Measurements from ENCODE around the gene RPIA. TPM values are rescaled to one million over a fixed set of nuclear protein-coding genes. Genes with fewer than 3 reads are reported as not detected.
"Not testable (repeated sequence)": the region's sequence is repeated elsewhere in the genome, so short reads cannot be mapped to it uniquely, and the experiment has no call there.

RPIA gene
- total RNA-seq, 1 donor from 2014 or later = 67.1 TPM

DNA sequence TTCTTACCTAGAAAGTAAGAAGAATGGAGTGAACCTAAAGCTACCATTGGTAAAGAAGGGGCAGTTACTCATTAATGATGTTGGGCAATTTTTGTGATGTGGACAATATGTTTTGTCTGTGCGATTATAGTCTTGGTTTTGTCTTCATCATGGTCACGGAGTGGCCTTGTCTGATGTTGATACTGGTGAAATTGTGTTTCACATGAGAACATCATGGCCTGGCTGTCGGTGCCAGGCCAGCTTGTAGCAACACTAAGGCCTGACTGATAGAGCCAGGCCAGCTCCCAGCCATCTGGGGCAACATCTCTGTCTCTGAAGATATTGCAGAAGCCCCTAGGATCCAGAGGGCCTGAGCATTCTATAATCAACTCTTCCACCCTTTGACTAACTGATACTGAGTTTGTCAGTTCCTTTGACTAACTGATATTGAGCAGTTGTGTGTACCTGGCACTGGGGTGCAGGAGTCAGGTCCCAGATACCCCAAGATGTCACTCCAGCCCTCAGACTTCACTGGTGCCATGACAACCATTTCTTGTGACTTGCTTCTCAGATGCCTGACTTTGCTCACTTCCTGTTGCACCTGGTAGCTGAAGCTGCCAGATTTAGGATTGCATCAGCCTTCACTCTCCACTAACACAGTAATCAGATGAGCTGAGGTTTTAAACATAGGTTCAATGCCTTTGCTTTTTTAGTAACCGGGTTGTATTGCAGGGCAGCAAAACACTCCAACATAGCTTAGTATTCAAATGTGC is 62.5 kb downstream of the RPIA start:
- H3K4me3 Mint-ChIP-seq (ENCODE audit: low read depth) = no peak overlapping the region
- intact Hi-C loops (cut with micrococcal nuclease) = no loop called here
- DNase-seq (ENCODE audit: low spot score) = peak; percentile 37
- H3K36me3 Mint-ChIP-seq (ENCODE audit: low read depth) = peaks cover 77% of the 10 kb centered on the region
- peaks cover 20% of the 10 kb centered on the region for H3K4me1 Mint-ChIP-seq (ENCODE audit: low read depth)
- H3K27ac Mint-ChIP-seq = peak overlapping the region; percentile 75
- peaks cover 15% of the 10 kb centered on the region for H3K9me3 Mint-ChIP-seq
- no peaks in the 10 kb centered on the region for H3K27me3 Mint-ChIP-seq (ENCODE audit: low read depth)

DNA sequence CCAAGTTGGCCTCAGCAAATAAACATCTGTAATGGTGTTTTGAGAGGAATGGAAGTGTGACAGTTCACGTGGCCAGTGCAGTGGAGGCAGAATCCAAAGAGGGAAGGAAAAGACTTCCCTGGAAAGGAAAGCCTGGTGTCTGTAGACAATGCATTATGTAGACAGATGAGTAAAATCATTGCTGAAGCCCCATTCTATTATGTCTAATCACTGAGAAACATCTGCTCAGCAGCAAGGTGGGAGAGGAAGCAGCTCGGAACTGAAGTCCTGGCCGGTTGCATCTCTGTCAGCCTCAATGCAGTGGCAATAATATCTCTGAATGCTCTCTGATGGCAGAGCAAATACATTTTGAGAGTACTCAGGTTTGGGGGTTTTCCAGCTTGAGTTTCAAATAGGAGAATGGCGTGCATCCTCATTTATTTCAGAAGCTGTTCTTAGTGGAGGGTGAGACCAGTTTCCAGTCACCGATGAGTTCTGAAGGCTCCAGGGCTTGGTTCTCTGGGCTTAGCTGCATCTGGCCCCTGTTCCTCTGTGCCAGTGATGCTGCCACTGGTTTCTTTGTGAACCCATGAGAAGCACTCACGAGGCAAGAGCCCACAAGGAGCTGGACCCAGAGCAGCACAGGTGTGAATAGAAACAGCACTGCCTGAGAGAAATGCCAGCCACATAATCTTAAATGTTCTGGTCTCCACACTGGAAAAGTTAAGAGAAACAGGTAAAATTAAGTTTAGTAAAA is 63.3 kb downstream of the RPIA start:
- Mint-ChIP-seq H3K4me3 (ENCODE audit: low read depth) (no peak overlapping the region), H3K27ac (peak overlapping the region; percentile 75), H3K27me3 (ENCODE audit: low read depth) (no peaks in the 10 kb centered on the region), H3K4me1 (ENCODE audit: low read depth) (peaks cover 20% of the 10 kb centered on the region), H3K9me3 (peaks cover 17% of the 10 kb centered on the region), H3K36me3 (ENCODE audit: low read depth) (peaks cover 71% of the 10 kb centered on the region)
- DNase-seq (ENCODE audit: low spot score) = no peak
- intact Hi-C loops (cut with micrococcal nuclease) = no loop called here

DNA sequence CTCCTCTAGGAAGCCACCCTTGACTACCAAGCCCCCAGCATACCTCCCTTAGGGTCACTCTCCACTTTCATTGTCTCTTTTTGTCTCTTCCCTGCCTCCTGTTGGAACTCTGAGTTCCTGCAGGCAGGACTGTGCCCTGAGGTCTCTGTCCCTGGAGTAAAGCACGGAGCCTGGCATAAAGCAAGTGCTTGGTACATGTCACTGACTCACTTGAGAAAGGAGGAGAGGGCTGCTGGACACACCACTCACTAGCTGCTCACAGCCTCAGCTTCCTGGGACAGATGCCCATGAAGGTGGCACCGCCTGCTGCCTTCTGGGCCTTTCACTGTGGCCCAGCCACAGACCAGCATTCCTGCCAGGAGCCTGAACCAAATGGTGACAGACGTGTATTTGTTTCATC is 64.4 kb downstream of the RPIA start:
- intact Hi-C loops (cut with micrococcal nuclease) = no loop called here
- peaks cover 17% of the 10 kb centered on the region for H3K9me3 Mint-ChIP-seq
- peaks cover 62% of the 10 kb centered on the region for H3K36me3 Mint-ChIP-seq (ENCODE audit: low read depth)
- no peak for DNase-seq (ENCODE audit: low spot score)
- peaks cover 20% of the 10 kb centered on the region for H3K4me1 Mint-ChIP-seq (ENCODE audit: low read depth)
- no peak overlapping the region for H3K4me3 Mint-ChIP-seq (ENCODE audit: low read depth)
- H3K27ac Mint-ChIP-seq = no peak overlapping the region
- no peaks in the 10 kb centered on the region for H3K27me3 Mint-ChIP-seq (ENCODE audit: low read depth)

DNA sequence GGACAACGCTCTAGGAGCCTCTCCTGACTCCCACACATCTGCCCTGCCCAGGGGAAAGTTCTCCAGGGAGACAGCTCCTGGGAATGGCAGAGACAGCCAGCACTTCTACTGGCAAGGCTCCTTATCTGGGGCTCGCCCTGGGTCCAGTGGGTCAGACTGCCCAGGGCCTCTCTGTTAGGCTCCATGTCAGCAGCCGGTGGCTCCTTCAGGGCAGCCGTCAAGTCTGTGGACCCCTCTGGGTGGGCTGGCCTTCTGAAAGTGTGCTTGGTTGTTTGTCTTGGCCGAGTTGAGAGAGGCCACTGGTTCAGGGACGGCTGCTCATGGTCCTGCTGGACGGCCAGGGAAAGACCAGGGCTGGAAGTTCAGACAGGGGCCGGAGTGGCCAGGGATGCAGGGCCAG is 65.6 kb downstream of the RPIA start:
- Mint-ChIP-seq H3K4me1 (ENCODE audit: low read depth) (peaks cover 18% of the 10 kb centered on the region), H3K9me3 (peaks cover 17% of the 10 kb centered on the region), H3K27me3 (ENCODE audit: low read depth) (no peaks in the 10 kb centered on the region), H3K36me3 (ENCODE audit: low read depth) (peaks cover 51% of the 10 kb centered on the region), H3K4me3 (ENCODE audit: low read depth) (no peak overlapping the region), H3K27ac (no peak overlapping the region)
- no peak for DNase-seq (ENCODE audit: low spot score)
- intact Hi-C loops (cut with micrococcal nuclease) = no loop called here

DNA sequence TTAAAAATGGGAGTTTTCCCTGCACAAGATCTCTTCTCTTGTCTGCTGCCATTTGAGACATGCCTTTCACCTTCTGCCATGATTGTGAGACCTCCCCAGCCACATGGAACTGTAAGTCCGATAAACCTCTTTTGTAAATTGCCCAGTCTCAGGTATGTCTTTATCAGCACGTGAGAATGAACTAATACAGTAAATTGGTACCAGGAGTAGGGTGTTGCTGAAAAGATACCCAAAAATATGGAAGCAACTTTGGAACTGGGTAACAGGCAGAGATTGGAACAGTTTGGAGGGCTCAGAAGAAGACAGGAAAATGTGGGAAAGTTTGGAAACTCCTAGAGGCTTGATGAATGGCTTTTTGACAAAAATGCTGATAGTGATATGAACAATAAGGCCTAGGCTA is 67.2 kb downstream of the RPIA start:
- H3K4me3 Mint-ChIP-seq (ENCODE audit: low read depth); H3K27me3 Mint-ChIP-seq (ENCODE audit: low read depth); H3K27ac Mint-ChIP-seq; intact Hi-C loops (cut with micrococcal nuclease); DNase-seq (ENCODE audit: low spot score): not testable (repeated sequence)
- peaks cover 12% of the 10 kb centered on the region for H3K4me1 Mint-ChIP-seq (ENCODE audit: low read depth)
- peaks cover 23% of the 10 kb centered on the region for H3K9me3 Mint-ChIP-seq
- peaks cover 39% of the 10 kb centered on the region for H3K36me3 Mint-ChIP-seq (ENCODE audit: low read depth)

DNA sequence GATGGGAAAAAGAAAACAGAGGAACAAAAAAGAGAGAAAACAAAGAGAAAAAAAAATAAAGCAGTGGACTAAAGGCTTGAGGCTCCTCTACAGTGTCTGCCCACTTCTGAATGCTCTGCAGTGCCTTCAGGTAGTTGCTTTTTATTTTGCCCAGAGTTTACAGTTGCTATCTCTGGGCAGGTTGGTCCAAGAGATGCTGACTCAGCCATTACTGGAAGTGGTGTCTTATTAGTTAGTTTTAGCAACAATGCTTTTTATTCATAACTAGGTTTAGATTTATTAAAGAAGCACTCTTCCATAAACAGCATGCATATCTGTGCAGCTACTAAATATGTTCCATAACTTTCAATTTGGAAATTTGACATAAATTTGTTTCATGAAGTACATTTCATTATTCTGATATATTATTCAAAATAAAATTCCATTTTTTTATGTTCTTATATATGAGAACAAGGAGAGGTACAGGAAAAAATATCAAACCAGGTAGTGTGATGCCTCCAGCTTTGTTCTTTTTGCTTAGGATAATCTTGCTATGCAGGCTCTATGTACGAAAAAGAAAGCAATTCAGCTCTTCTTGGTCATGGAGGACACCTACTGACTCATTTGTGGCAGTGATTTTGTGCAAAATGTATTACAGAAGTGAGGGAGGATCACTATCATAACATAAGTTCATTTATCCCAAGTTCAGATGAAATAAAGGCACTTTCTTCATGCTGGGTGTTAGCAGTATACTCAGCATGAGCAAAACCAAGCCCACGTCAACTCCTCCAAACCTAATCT is 69.5 kb downstream of the RPIA start:
- DNase-seq (ENCODE audit: low spot score) = no peak
- peaks cover 19% of the 10 kb centered on the region for H3K27me3 Mint-ChIP-seq (ENCODE audit: low read depth)
- peaks cover 23% of the 10 kb centered on the region for H3K9me3 Mint-ChIP-seq
- H3K4me1 Mint-ChIP-seq (ENCODE audit: low read depth) = peaks cover 4% of the 10 kb centered on the region
- intact Hi-C loops (cut with micrococcal nuclease) = no loop called here
- H3K36me3 Mint-ChIP-seq (ENCODE audit: low read depth) = peaks cover 25% of the 10 kb centered on the region
- H3K4me3 Mint-ChIP-seq (ENCODE audit: low read depth) = no peak overlapping the region
- no peak overlapping the region for H3K27ac Mint-ChIP-seq

DNA sequence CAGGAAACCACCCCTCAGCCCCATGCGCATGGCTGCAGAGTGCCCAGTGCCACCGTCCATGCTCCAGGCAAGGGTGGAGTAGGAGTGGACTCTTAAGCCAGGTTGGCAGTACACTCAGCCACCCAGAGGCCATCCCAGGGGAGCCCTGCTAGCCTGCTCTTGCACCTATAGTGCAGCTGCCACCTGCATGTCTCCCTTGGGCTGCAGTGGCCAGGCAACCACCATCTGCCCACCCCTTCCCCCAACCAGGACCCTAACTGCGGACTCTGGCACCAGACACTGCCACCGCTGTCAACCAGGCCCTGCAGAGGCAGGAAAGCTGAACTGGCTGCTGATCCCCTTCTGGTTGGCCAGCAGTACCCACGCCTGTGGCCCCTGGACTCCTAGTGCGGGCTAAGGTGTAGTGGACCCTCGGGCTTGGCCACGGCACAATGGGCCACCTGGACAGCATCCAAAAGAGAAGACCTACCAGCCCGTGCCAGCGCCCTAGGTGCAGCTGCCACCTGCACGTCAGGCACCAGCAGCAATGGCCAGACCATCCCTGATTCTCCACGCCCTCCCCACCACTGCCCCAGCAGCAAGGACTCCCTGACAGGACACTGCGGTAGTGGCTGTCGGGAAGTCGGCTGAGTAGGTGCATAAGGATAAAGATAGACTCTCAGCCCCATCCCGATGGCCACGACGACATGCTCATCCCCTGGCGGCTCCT is 72.8 kb downstream of the RPIA start:
- Mint-ChIP-seq H3K36me3 (ENCODE audit: low read depth) (peaks cover 5% of the 10 kb centered on the region), H3K4me1 (ENCODE audit: low read depth) (peaks cover 5% of the 10 kb centered on the region), H3K27me3 (ENCODE audit: low read depth) (peaks cover 28% of the 10 kb centered on the region), H3K27ac (no peak overlapping the region), H3K4me3 (ENCODE audit: low read depth) (no peak overlapping the region), H3K9me3 (peaks cover 7% of the 10 kb centered on the region)
- DNase-seq (ENCODE audit: low spot score) = no peak
- intact Hi-C loops (cut with micrococcal nuclease) = no loop called here

DNA sequence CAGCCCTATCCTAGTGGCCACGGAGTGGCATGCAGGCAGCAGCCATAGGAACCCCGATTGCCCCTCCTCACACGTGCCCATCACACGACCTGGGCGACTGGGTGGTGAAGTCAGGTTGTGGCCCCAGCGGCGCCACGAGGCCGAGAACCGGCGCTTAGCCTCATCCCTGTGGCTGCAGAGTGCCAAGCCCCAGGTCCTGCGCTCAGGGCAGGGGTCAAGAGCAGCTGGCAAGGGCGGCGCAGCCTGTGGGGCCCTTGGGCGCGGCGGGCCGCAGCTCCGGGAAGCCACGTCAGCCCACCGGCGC is 73.3 kb downstream of the RPIA start:
- H3K36me3 Mint-ChIP-seq (ENCODE audit: low read depth) = peaks cover 5% of the 10 kb centered on the region
- intact Hi-C loops (cut with micrococcal nuclease) = no loop called here
- no peak overlapping the region for H3K4me3 Mint-ChIP-seq (ENCODE audit: low read depth)
- peaks cover 28% of the 10 kb centered on the region for H3K27me3 Mint-ChIP-seq (ENCODE audit: low read depth)
- DNase-seq (ENCODE audit: low spot score) = no peak
- peaks cover 7% of the 10 kb centered on the region for H3K9me3 Mint-ChIP-seq
- H3K27ac Mint-ChIP-seq = no peak overlapping the region
- peaks cover 5% of the 10 kb centered on the region for H3K4me1 Mint-ChIP-seq (ENCODE audit: low read depth)

DNA sequence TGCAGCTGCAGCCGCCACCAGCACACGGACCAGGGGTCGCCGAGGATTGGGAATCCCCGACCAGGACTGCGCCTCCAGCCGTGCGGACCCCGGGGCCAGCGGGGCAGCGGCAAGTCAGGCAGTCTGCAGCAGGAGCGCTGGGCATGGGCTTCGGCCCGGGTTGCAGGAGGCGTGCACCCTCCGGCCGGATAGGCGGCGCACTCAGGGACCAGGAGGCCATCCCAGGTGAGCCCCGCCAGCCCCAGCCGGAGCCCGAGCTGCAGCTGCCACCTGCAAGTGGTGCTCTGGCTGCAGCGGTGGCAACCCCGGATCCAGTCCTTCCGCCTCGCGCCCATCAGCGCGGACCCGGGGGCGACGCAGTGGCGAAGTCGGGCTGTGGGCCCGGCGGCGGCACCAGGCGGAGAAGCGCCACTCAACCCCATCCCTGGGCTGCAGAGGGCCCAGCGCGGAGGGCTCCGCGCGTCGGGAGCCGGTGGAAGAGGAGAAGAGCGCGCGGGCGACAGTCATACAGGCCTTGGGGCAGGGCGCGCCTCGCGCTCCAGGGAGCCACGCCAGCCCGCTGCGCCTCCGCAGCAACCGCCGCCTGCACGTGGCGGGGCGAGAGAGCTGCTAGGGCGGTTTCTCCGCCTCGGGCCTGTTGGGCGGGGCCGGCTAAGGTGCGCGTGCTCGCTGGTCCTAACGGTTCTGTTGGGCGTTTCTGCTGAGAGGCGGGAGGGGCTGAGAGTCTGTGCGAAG is 73.8 kb downstream of the RPIA start:
- intact Hi-C loops (cut with micrococcal nuclease) = no loop called here
- peak overlapping the region; percentile 63 for H3K4me3 Mint-ChIP-seq (ENCODE audit: low read depth)
- peaks cover 5% of the 10 kb centered on the region for H3K36me3 Mint-ChIP-seq (ENCODE audit: low read depth)
- H3K4me1 Mint-ChIP-seq (ENCODE audit: low read depth) = peaks cover 5% of the 10 kb centered on the region
- peaks cover 7% of the 10 kb centered on the region for H3K9me3 Mint-ChIP-seq
- H3K27me3 Mint-ChIP-seq (ENCODE audit: low read depth) = peaks cover 30% of the 10 kb centered on the region
- H3K27ac Mint-ChIP-seq = no peak overlapping the region
- peak; percentile 54 for DNase-seq (ENCODE audit: low spot score)

DNA sequence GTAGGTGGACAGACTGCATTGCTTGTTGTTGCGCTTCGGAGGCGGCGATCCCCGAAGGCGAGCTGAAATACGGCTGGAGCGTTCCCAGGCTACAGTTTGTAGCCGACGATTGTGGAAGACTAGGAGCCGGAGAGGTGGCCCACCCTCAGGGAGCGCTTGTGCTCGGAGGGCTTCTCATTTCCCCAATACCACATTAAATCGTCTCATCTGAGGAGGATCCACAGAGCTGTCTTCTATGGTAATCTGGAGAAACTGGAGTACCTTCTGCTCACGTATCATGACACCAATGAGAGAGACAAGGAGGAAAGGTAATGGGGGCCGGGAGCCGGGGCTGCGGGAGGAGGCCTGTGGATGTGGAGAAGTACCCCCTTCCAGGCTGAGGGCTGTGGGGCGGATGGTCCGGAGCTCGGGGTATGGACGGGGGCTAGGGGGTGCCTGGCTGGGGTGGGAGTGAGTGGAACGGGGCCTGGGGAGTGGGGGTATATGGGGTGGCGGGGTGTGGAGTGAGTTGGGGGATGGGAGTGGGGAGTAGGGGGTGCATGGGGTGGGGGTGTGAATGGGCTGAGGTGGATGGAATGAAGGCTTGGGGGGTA is 74.5 kb downstream of the RPIA start:
- H3K27ac Mint-ChIP-seq; intact Hi-C loops (cut with micrococcal nuclease); DNase-seq (ENCODE audit: low spot score); H3K4me1 Mint-ChIP-seq (ENCODE audit: low read depth); H3K36me3 Mint-ChIP-seq (ENCODE audit: low read depth); H3K9me3 Mint-ChIP-seq: not testable (repeated sequence)
- H3K27me3 Mint-ChIP-seq (ENCODE audit: low read depth) = peaks cover 31% of the 10 kb centered on the region
- H3K4me3 Mint-ChIP-seq (ENCODE audit: low read depth) = peak overlapping the region; percentile 63

DNA sequence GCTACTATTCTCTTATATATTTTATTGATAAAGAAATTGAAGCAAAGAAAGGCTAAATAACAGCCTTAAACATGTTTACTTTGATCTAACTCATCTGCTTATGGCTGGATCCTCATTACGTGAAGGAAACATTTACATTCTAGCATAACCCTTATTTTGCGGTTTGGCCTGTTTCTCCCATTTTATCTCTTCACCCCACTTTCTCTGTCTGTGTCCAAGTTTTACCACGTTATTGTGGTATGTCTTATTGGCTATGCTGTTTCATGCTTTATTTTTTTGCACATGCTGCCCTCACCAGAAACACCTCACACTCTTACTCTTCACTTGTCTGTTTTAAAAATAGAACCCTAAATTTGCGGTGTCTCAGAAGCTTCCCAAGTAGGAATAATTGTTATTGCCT is 78.5 kb downstream of the RPIA start:
- Mint-ChIP-seq H3K27ac (no peak overlapping the region), H3K4me1 (ENCODE audit: low read depth) (peaks cover 5% of the 10 kb centered on the region), H3K4me3 (ENCODE audit: low read depth) (no peak overlapping the region), H3K27me3 (ENCODE audit: low read depth) (peaks cover 25% of the 10 kb centered on the region), H3K9me3 (peaks cover 10% of the 10 kb centered on the region), H3K36me3 (ENCODE audit: low read depth) (no peaks in the 10 kb centered on the region)
- DNase-seq (ENCODE audit: low spot score) = no peak
- intact Hi-C loops (cut with micrococcal nuclease) = no loop called here

Data from activated T-helper 2 cell treated with anti-CD3 and anti-CD28 coated beads, Interferon-gamma antibody, Interleukin-2, Interleukin-4, amounts not matched to agents 10 μg/mL and 5 μg/mL and 100 μg/mL, durations not matched to agents 14 hours and 24 hours and 36 hours (primary cell).